ENCODE measurements around the gene WBP1L.
"Not testable (repeated sequence)": the region's sequence is repeated elsewhere in the genome, so short reads cannot be mapped to it uniquely, and the experiment has no call there.

Gene WBP1L

DNA sequence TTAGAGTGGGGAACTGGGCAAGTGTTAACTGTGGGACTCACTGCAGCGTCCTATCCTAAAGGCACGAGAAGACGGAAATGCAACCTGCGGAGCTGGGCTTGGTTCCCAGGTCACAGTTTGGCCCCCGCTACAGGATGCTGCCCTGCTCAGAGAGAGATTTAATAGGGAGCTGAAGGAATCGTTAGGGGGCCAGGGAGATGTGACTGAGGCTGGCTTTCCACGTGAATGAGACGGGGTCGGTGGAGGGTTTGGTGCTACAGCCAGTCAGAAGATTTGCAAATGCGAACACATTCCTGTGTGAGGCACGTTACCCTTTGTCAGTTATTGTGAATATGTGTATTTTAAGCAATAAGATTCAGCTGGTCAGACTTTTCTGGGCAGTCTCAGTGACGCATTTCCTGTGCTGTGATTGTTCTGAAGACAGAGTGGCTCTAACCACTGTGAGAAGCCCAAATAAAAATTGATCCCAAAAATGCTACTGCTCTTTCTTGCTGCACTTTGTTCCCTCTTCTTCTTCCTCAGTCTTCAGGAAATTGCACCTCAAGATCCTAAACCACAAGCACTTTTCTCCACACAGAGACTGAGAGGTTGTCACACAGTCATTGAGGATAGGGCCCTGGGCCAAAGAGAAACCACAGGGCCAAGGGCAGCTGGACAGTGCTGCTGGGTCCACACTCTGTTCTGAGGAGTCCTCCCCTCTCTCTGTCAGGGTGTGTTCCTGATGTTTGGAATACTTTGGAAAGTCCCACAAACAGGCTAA is 72.2 kb downstream of the WBP1L start:
- H3K9me3 ChIP-seq (ENCODE audit: control insufficient read depth, low read length) = no peaks in the 10 kb centered on the region
- H3K4me3 ChIP-seq (ENCODE audit: low read length) = peak overlapping the region; percentile 33
- peaks cover 36% of the 10 kb centered on the region for H3K36me3 ChIP-seq (ENCODE audit: control insufficient read depth, insufficient read depth, low read length, severe bottlenecking)
- peak; percentile 40 for DNase-seq (ENCODE audit: low read depth)
- no peaks in the 10 kb centered on the region for H3K27me3 ChIP-seq (replicated peaks; ENCODE audit: control insufficient read depth, insufficient read depth, low read length)
- peak overlapping the region; percentile 78 for H3K9ac ChIP-seq (ENCODE audit: low read length)
- peaks cover 33% of the 10 kb centered on the region for H3K4me1 ChIP-seq (ENCODE audit: control insufficient read depth, insufficient read depth, low read length)

DNA sequence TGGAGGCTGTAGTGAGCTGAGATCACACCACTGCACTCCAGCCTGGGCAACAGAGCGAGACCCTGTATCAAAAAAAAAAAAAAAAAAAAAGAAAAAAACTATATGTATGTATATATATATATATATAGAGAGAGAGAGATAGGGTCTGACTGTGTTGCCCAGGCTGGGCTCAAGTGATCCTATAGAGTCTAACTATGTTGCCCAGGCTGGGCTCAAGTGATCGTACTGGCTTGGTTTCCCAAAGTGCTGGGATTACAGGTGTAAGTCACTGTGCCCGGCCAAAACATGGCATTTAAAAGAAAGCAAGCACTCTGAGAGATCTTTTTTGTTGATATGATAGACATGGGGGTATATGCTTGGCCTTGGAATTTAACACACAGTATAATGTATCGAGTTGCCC is 73.4 kb downstream of the WBP1L start:
- Histone ChIP-seq H3K4me1 (ENCODE audit: control insufficient read depth, insufficient read depth, low read length) (peaks cover 33% of the 10 kb centered on the region), H3K9ac (ENCODE audit: low read length) (no peak overlapping the region), H3K36me3 (ENCODE audit: control insufficient read depth, insufficient read depth, low read length, severe bottlenecking) (peaks cover 24% of the 10 kb centered on the region), H3K9me3 (ENCODE audit: control insufficient read depth, low read length) (no peaks in the 10 kb centered on the region), H3K4me3 (ENCODE audit: low read length) (no peak overlapping the region), H3K27me3 (replicated peaks; ENCODE audit: control insufficient read depth, insufficient read depth, low read length) (no peaks in the 10 kb centered on the region)
- DNase-seq (ENCODE audit: low read depth) = no peak

DNA sequence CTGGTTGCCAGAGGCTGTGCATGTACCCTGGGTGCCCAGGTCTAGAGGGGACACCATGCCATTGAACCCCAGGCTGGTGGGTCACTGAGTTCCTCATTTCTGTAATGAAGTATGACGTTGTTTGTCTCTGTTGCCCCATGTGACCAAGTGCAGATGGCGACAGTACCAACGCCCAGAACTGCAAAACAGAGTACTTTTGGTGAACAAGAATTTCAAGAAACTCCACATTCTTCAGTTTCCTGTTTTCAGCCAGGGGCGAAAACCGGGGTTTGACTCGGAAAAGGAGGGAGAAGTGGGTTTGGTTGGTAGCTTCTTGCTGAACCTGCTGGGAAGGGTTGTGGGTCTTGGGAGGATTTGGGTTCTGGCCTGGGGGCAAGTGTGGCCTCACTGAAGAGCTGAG is 75.3 kb downstream of the WBP1L start:
- Histone ChIP-seq H3K4me3 (ENCODE audit: low read length) (no peak overlapping the region), H3K9ac (ENCODE audit: low read length) (no peak overlapping the region), H3K4me1 (ENCODE audit: control insufficient read depth, insufficient read depth, low read length) (peaks cover 27% of the 10 kb centered on the region), H3K27me3 (replicated peaks; ENCODE audit: control insufficient read depth, insufficient read depth, low read length) (no peaks in the 10 kb centered on the region), H3K9me3 (ENCODE audit: control insufficient read depth, low read length) (no peaks in the 10 kb centered on the region), H3K36me3 (ENCODE audit: control insufficient read depth, insufficient read depth, low read length, severe bottlenecking) (peaks cover 5% of the 10 kb centered on the region)
- no peak for DNase-seq (ENCODE audit: low read depth)

DNA sequence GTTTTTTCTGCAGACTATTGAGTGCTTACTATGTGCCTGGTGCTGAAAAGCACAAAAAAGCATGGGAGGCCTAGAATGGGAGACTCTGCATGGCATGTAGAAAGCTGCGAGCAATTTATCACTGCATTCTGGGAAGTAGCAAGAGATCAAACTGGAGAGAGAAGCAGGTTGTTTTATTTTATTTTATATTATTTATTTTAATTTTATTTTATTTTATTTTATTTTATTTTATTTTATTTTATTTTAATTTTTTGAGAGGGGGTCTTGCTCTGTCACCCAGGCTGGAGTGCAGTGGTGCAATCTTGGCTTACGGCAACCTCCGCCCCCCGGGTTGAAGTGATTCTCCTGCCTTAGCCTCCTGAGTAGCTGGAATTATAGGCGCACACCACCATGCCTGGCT is 76.3 kb downstream of the WBP1L start:
- H3K4me3 ChIP-seq (ENCODE audit: low read length); H3K9me3 ChIP-seq (ENCODE audit: control insufficient read depth, low read length); H3K9ac ChIP-seq (ENCODE audit: low read length); H3K36me3 ChIP-seq (ENCODE audit: control insufficient read depth, insufficient read depth, low read length, severe bottlenecking); H3K27me3 ChIP-seq (replicated peaks; ENCODE audit: control insufficient read depth, insufficient read depth, low read length); DNase-seq (ENCODE audit: low read depth): not testable (repeated sequence)
- H3K4me1 ChIP-seq (ENCODE audit: control insufficient read depth, insufficient read depth, low read length) = peaks cover 18% of the 10 kb centered on the region

DNA sequence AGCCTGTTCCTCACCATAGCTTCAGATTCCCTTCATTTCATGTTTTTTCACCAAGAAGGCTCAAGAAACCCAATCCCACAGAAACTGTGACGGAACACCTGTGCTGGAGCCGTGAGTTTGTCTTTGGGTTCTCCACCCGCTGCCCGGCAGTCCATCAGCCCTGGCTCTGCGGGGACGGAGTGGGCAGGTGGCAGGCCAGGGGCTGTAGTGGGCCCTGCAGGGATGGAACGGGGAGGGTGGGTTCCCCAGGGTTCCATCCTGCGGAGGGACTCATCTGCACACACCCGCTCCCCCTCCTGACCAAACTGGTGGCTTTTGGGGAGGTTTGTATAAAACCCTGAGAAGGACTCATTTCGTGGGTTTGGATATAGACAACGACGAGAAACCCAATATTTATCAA is 78.5 kb downstream of the WBP1L start:
- no peak overlapping the region for H3K9ac ChIP-seq (ENCODE audit: low read length)
- no peaks in the 10 kb centered on the region for H3K9me3 ChIP-seq (ENCODE audit: control insufficient read depth, low read length)
- H3K4me1 ChIP-seq (ENCODE audit: control insufficient read depth, insufficient read depth, low read length) = no peaks in the 10 kb centered on the region
- no peaks in the 10 kb centered on the region for H3K36me3 ChIP-seq (ENCODE audit: control insufficient read depth, insufficient read depth, low read length, severe bottlenecking)
- H3K4me3 ChIP-seq (ENCODE audit: low read length) = no peak overlapping the region
- no peaks in the 10 kb centered on the region for H3K27me3 ChIP-seq (replicated peaks; ENCODE audit: control insufficient read depth, insufficient read depth, low read length)
- DNase-seq (ENCODE audit: low read depth) = no peak

DNA sequence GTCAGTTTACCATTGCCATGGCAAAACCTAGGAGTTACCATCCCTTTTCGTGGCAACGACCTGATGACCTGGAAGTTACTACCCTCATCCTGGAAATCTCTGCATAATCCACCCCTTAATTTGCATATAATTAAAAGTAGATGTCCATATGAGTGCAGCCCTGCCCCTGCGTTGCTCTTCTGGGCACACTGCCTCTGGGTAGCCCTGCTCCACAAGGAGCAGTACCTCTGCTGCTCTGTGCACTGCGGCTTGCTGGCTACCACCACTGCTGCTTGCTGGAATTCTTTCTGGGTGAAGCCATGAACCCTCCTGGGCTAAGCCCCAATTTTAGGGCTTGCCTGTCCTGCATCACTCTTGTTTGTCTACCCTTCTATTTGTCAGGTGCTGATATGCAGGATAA is 80.9 kb downstream of the WBP1L start:
- no peak overlapping the region for H3K4me3 ChIP-seq (ENCODE audit: low read length)
- no peaks in the 10 kb centered on the region for H3K4me1 ChIP-seq (ENCODE audit: control insufficient read depth, insufficient read depth, low read length)
- DNase-seq (ENCODE audit: low read depth) = no peak
- no peak overlapping the region for H3K9ac ChIP-seq (ENCODE audit: low read length)
- no peaks in the 10 kb centered on the region for H3K36me3 ChIP-seq (ENCODE audit: control insufficient read depth, insufficient read depth, low read length, severe bottlenecking)
- H3K9me3 ChIP-seq (ENCODE audit: control insufficient read depth, low read length) = no peaks in the 10 kb centered on the region
- H3K27me3 ChIP-seq (replicated peaks; ENCODE audit: control insufficient read depth, insufficient read depth, low read length) = no peaks in the 10 kb centered on the region

DNA sequence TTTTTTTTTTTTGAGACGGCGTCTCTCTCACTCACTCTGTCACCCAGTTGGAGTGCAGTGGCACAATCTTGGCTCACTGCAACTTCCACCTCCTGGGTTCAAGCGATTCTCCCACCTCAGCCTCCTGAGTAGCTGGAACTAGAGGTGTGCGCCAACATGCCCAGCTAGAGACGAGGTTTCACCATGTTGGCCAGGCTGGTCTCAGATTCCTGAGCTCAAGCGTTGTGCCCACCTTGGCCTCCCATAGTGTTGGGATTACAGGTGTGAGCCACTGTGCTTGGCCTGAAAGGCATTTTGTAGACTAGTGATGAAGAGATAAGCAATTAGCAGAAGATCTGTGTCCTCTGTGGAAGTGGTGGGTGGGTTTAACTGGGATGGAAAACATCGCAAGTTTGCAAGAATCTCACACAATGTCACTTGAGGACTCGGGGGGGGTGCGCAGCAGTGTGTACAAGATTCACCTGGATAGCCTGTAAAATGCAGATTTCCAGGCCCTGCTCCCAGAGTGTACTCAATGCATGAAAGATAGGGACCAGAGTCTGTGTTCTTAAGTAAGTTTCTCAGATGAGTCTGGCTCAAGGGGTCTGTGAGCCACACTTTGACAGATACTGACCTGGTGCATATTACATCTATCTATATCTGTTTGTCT is 82.5 kb downstream of the WBP1L start:
- Histone ChIP-seq H3K4me3 (ENCODE audit: low read length) (no peak overlapping the region), H3K9me3 (ENCODE audit: control insufficient read depth, low read length) (no peaks in the 10 kb centered on the region), H3K4me1 (ENCODE audit: control insufficient read depth, insufficient read depth, low read length) (no peaks in the 10 kb centered on the region), H3K9ac (ENCODE audit: low read length) (no peak overlapping the region), H3K36me3 (ENCODE audit: control insufficient read depth, insufficient read depth, low read length, severe bottlenecking) (no peaks in the 10 kb centered on the region), H3K27me3 (replicated peaks; ENCODE audit: control insufficient read depth, insufficient read depth, low read length) (no peaks in the 10 kb centered on the region)
- DNase-seq (ENCODE audit: low read depth) = no peak

DNA sequence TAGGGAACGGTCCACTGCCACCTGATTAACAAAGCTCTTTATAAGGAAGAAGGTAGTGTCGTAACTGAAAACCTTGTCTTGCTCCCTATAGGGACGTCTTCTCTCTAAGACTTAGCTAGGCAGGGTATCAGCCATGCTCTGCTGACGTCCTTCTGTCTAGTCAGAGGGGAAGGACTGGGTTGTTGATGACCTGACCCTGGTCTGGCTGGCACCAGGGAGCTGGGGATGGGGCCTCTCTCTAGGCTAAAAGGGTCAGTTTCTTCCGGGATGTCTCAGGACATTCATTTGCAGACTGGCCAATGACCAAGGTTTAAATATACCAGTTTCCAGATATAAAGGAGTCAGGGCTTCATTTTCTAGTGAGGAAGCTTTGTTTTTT is 83.8 kb downstream of the WBP1L start:
- no peaks in the 10 kb centered on the region for H3K4me1 ChIP-seq (ENCODE audit: control insufficient read depth, insufficient read depth, low read length)
- H3K36me3 ChIP-seq (ENCODE audit: control insufficient read depth, insufficient read depth, low read length, severe bottlenecking) = no peaks in the 10 kb centered on the region
- no peak overlapping the region for H3K4me3 ChIP-seq (ENCODE audit: low read length)
- H3K9me3 ChIP-seq (ENCODE audit: control insufficient read depth, low read length) = no peaks in the 10 kb centered on the region
- H3K27me3 ChIP-seq (replicated peaks; ENCODE audit: control insufficient read depth, insufficient read depth, low read length) = no peaks in the 10 kb centered on the region
- no peak for DNase-seq (ENCODE audit: low read depth)
- no peak overlapping the region for H3K9ac ChIP-seq (ENCODE audit: low read length)

DNA sequence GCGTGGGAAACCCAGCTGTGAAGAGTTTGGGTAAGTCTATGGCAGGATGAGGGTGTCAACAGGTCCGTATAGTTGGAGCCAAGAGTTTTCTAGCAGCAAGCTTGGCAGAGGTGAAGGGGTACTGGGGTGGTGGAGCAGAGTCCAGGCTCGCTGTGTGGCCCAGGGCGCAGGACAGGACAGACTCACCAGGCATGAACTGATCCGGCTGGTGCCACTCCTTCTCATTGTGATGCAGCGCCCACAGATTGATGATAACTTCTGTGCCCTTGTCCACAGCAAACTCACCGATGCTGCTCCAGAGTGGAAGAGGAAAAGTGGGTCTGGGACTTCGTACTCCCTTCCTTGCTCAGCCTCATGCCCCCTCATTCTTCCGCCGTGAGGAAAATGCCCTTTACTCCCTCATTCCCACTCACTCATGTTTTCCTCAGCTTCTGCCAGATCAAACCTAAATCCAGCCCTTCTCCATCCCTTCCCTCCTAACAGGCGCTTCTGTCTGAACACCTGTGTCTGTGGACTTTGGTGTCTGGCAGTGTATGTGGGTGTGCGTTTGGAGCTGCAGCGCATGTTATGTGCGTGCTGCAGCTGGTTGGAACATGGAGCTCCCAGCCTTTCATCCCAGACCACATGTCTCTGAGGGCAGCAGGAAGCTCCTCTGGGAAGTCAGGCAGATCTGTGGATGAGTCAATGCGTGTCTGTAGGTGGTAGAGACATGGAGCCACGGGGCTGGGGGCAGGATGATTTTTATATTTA is 87.7 kb downstream of the WBP1L start:
- peaks cover 9% of the 10 kb centered on the region for H3K27me3 ChIP-seq (replicated peaks; ENCODE audit: control insufficient read depth, insufficient read depth, low read length)
- no peak overlapping the region for H3K9ac ChIP-seq (ENCODE audit: low read length)
- no peaks in the 10 kb centered on the region for H3K36me3 ChIP-seq (ENCODE audit: control insufficient read depth, insufficient read depth, low read length, severe bottlenecking)
- peaks cover 6% of the 10 kb centered on the region for H3K4me1 ChIP-seq (ENCODE audit: control insufficient read depth, insufficient read depth, low read length)
- DNase-seq (ENCODE audit: low read depth) = no peak
- H3K4me3 ChIP-seq (ENCODE audit: low read length) = no peak overlapping the region
- no peaks in the 10 kb centered on the region for H3K9me3 ChIP-seq (ENCODE audit: control insufficient read depth, low read length)

DNA sequence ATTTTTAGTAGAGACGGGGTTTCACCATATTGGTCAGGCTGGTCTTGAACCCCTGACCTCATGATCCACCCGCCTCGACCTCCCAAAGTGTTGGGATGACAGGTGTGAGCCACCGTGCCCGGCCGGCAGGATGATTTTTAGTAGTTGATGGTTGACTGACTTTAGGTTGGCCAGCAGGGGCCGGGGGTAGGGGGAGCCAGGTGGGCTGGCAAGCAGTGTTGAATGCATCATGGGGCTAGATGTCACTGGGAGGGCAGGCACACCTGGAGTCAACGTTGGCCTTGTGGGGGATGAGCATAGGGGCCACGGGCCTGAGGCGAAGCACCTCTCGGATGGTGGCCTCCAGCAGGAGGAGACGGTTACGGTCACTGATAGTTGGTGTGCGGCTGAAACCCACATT is 88.5 kb downstream of the WBP1L start:
- Histone ChIP-seq H3K4me1 (ENCODE audit: control insufficient read depth, insufficient read depth, low read length) (peaks cover 8% of the 10 kb centered on the region), H3K36me3 (ENCODE audit: control insufficient read depth, insufficient read depth, low read length, severe bottlenecking) (no peaks in the 10 kb centered on the region), H3K4me3 (ENCODE audit: low read length) (no peak overlapping the region), H3K27me3 (replicated peaks; ENCODE audit: control insufficient read depth, insufficient read depth, low read length) (peaks cover 13% of the 10 kb centered on the region), H3K9ac (ENCODE audit: low read length) (no peak overlapping the region), H3K9me3 (ENCODE audit: control insufficient read depth, low read length) (no peaks in the 10 kb centered on the region)
- no peak for DNase-seq (ENCODE audit: low read depth)

DNA sequence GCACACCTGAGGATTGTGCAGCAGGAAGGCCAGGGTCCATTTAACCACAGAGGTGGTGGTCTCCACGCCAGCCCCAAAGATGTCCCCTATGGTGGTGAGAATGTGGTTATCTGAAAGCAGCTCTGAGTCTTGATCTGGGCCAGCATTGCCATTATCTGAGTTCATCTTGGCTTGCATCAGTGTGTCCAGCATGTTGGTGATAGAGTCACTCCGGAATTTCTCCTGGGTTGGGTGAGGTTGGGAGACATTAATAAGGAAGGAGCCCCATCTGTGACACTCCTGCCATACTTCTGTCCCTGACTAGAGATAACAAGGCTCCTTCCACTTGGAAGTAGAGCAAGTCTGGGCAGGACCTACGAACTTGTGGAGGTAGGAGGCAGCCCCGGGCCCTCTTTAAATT is 89.2 kb downstream of the WBP1L start:
- peaks cover 5% of the 10 kb centered on the region for H3K9me3 ChIP-seq (ENCODE audit: control insufficient read depth, low read length)

More for the DNA sequence above, 89.2 kb downstream of the WBP1L start:
- Histone ChIP-seq H3K27me3 (replicated peaks; ENCODE audit: control insufficient read depth, insufficient read depth, low read length) (peaks cover 13% of the 10 kb centered on the region), H3K9ac (ENCODE audit: low read length) (no peak overlapping the region), H3K4me1 (ENCODE audit: control insufficient read depth, insufficient read depth, low read length) (peaks cover 12% of the 10 kb centered on the region), H3K4me3 (ENCODE audit: low read length) (no peak overlapping the region), H3K36me3 (ENCODE audit: control insufficient read depth, insufficient read depth, low read length, severe bottlenecking) (no peaks in the 10 kb centered on the region)
- peak; percentile 9 for DNase-seq (ENCODE audit: low read depth)

All from adipocyte (in vitro differentiated cells).